K562 (cell line): Measurements from ENCODE around the gene DESI2. TPM values are rescaled to one million over a fixed set of nuclear protein-coding genes. Genes with fewer than 3 reads are reported as not detected.

Source experiments
- ATAC-seq: fragments of 200-7000 bp; cut with Tn5 transposase; 3 replicates; pipeline ENCODE4 v1.9.1; 2020; ENCODE audit warnings: moderate library complexity
- BruUV-seq: library from RNA; stranded (reverse); fragments of 400-500 nt; replicated peaks from 2 replicates; lab custom pipeline; 2021; lab: Mats Ljungman, UMichigan
- CTCF ChIA-PET: fragments of 300-600 bp; formaldehyde crosslinking; extraction: SDS; loops from one replicate; lab custom pipeline; 2021; ENCODE audit warnings: low intra/inter-chr PET ratio; lab: Yijun Ruan, JAX
- POLR2A ChIA-PET: fragments of 300-600, 350-650 bp; sonication (Branson Sonifier 250); formaldehyde crosslinking; extraction: SDS; loops from one replicate; lab custom pipeline; 2021; ENCODE audit warnings: antibody characterized with exemption, inconsistent platforms; lab: Yijun Ruan, JAX
- DNase-seq, 4 experiments: peaks; one replicate each; pipeline versions ENCODE4 v3.0.0 to v3.0.0-alpha.2; 2011 to 2018; ENCODE audit warnings: low spot score in 3 of 4, mixed read lengths in 3 of 4; ENCODE audit errors: extremely low read depth in 1 of 4
- FAIRE-seq: peaks from 2 replicates; lab custom pipeline; 2011; peaks lifted over from hg19 to GRCh38; lab: Jason Lieb, UNC
- H2AFZ ChIP-seq: 2 replicates; pipeline ENCODE4 v1.6.0; 2011; ENCODE audit warnings: low read depth, low read length, control low read depth, inconsistent platforms
- H3K27ac ChIP-seq: fragments of 200-600 bp; 3 replicates; pipeline ENCODE4 v1.8.0; 2011; ENCODE audit warnings: low read depth, mild to moderate bottlenecking, control low read depth, inconsistent platforms, low read length, moderate library complexity, mixed read lengths; ENCODE audit errors: extremely low read depth
- H3K27me3 ChIP-seq, 2 experiments: fragments of 300-600 bp in 1 of 2; 2 replicates in 1 of 2; 3 replicates in 1 of 2; pipeline versions ENCODE4 v1.6.0 to v1.8.0; 2011; ENCODE audit warnings: inconsistent platforms in 2 of 2, low read length in 2 of 2, mild to moderate bottlenecking in 1 of 2, mixed read lengths in 1 of 2, moderate library complexity in 1 of 2; ENCODE audit not compliant: control insufficient read depth in 2 of 2, insufficient read depth in 2 of 2
- H3K36me3 ChIP-seq: fragments of 300-600 bp; 3 replicates; pipeline ENCODE4 v1.8.0; 2011; ENCODE audit warnings: mild to moderate bottlenecking, low read length, inconsistent platforms; ENCODE audit not compliant: control insufficient read depth, insufficient read depth
- H3K4me1 ChIP-seq, 2 experiments: fragments of 200-600 bp in 1 of 2; replicated peaks in 1 of 2; 2 replicates in 1 of 2; 3 replicates in 1 of 2; pipeline versions ENCODE4 v1.5.1 to v1.8.0; 2011; ENCODE audit warnings: inconsistent platforms in 2 of 2, low read length in 2 of 2, mild to moderate bottlenecking in 1 of 2, mixed read lengths in 1 of 2, moderate library complexity in 1 of 2; ENCODE audit not compliant: control insufficient read depth in 2 of 2, insufficient read depth in 2 of 2
- H3K4me2 ChIP-seq: 2 replicates; pipeline ENCODE4 v1.6.1; 2011; ENCODE audit warnings: low read length, control low read depth, inconsistent platforms, mixed read lengths; ENCODE audit not compliant: insufficient read depth
- H3K4me3 ChIP-seq: fragments of 200-600 bp; sonication (generic), shearing (Covaris generic); 2 replicates; pipeline ENCODE4 v1.5.1; 2016; ENCODE audit warnings: control low read depth, inconsistent platforms
- H3K79me2 ChIP-seq: fragments of 200-600 bp; 3 replicates; pipeline ENCODE4 v1.8.0; 2011; ENCODE audit warnings: low read length, inconsistent platforms; ENCODE audit not compliant: control insufficient read depth, insufficient read depth
- H3K9ac ChIP-seq, 2 experiments: 2 replicates each; pipeline versions ENCODE4 v1.6.0 to v1.6.1; 2011; ENCODE audit warnings: low read depth in 2 of 2, low read length in 2 of 2, control low read depth in 1 of 2, inconsistent platforms in 1 of 2, mild to moderate bottlenecking in 1 of 2, mixed read lengths in 1 of 2; ENCODE audit not compliant: insufficient read depth in 1 of 2
- H3K9me1 ChIP-seq: one replicate; pipeline ENCODE4 v1.6.0; 2011; ENCODE audit warnings: inconsistent platforms, mild to moderate bottlenecking, low read length, moderate library complexity; ENCODE audit not compliant: control insufficient read depth, insufficient read depth
- H3K9me3 ChIP-seq: replicated peaks from 2 replicates; pipeline ENCODE4 v1.5.1; 2011; ENCODE audit warnings: low read depth, low read length, inconsistent platforms; ENCODE audit not compliant: control insufficient read depth, insufficient read depth
- H4K20me1 ChIP-seq: replicated peaks from 2 replicates; pipeline ENCODE4 v1.6.1; 2011; ENCODE audit warnings: low read length, inconsistent platforms, mixed read lengths; ENCODE audit not compliant: control insufficient read depth, insufficient read depth
- BCOR ChIP-seq: fragments of 450-650 bp; IDR thresholded peaks from 2 replicates; pipeline ENCODE4 v1.6.1; 2016
- EZH2 ChIP-seq: IDR thresholded peaks from 2 replicates; pipeline ENCODE4 v1.6.1; 2012; ENCODE audit warnings: low read depth, mild to moderate bottlenecking, inconsistent platforms, low read length, borderline replicate concordance
- GMEB1 ChIP-seq: fragments of 250-450 bp; sonication (Bioruptor Pico); IDR thresholded peaks from 2 replicates; pipeline ENCODE4 v1.4.0; 2020; ENCODE audit warnings: mild to moderate bottlenecking
- PHF20 ChIP-seq: fragments of 450-650 bp; IDR thresholded peaks from 2 replicates; pipeline ENCODE4 v1.6.1; 2018; ENCODE audit not compliant: partially characterized antibody
- ZKSCAN1 ChIP-seq: fragments of 150-350 bp; IDR thresholded peaks from 2 replicates; pipeline ENCODE4 v1.6.1; 2016; ENCODE audit warnings: low read depth, low read length
- ZNF408 ChIP-seq: fragments of 250-450 bp; sonication (Bioruptor Pico); IDR thresholded peaks from 2 replicates; pipeline ENCODE4 v1.4.0; 2020; ENCODE audit warnings: low read depth, mild to moderate bottlenecking, moderate library complexity
- WGBS: fragments of 100-300 bp; shearing (Covaris generic); methylation state at CpG from one replicate; pipeline ENCODE4 v1.1.6; 2016; ENCODE audit warnings: low coverage, mixed read lengths; ENCODE audit not compliant: insufficient coverage; ENCODE audit errors: missing lambda C conversion rate; 5-methylcytosine and 5-hydroxymethylcytosine counted together
- in situ Hi-C: fragments of 300-500 bp; cut with MboI; formaldehyde crosslinking; loops from 4 replicates; pipeline ENCODE4 v1.15.0; 2018; ENCODE audit warnings: inconsistent platforms, mixed read lengths
- intact Hi-C: fragments of 100-400 bp; cut with micrococcal nuclease; formaldehyde crosslinking; loops from 2 replicates; pipeline ENCODE4 v1.14.2; 2022
- polyA plus RNA-seq, 8 experiments: library from polyadenylated mRNA; depleted of rRNA in 4 of 8; stranded (reverse) in 5 of 8; unstranded in 3 of 8; fragments of >200 nt; fragmentation: Nextera tagmentation in 2 of 8; fragmentation: Illumina TruSeq in 1 of 8; extraction: Ambion mirVana in 2 of 8; extraction: Trizol in 1 of 8; gene quantifications; 2 replicates each; pipeline versions ENCODE4 v1.2.1 to v1.2.3, GENCODE V29; 2011 to 2014; ENCODE audit warnings: inconsistent platforms in 1 of 8, missing spikeins in 1 of 8
- total RNA-seq, 7 experiments: library from RNA; depleted of rRNA in 6 of 7; stranded (reverse); fragments of >200 nt in 6 of 7; fragmentation: Illumina TruSeq in 2 of 7; extraction: Trizol in 2 of 7; gene quantifications; 2 replicates each; pipeline versions ENCODE4 v1.2.1 to v1.2.3, GENCODE V29; 2011 to 2021; ENCODE audit warnings: low replicate concordance in 1 of 7
- TF ChIP-seq, protein P1 (sequence below): fragments of 250-450 bp; sonication (Bioruptor Pico); IDR thresholded peaks from 2 replicates; pipeline ENCODE4 v1.9.0; 2021; ENCODE audit warnings: mild to moderate bottlenecking, inconsistent platforms

DESI2 gene
- total and polyA plus RNA-seq, 9 of the 15 experiments (the other 6 are each of a cell fraction or from before 2014, with no cell fraction given): 17.4 to 59.4 (median 38.4) TPM

DNA sequence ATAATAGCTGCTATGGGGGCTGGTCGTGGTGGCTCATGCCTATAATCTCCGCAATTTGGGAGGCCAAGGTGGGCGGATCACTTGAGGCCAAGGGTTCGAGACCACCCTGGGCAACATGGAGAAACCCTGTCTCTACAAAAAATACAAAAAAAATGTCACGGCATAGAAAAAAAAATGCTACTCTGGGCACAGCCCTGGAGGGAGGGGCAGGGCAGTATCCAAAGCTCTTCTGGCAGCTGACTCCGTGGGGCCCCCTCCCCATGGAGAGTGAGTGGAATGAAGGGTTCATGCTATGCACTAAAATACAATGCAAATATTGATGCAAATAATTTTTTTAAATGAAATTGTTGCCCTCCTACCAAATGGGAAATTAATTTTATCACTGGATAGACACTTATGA is 78.7 kb downstream of the DESI2 start:
- Histone ChIP-seq H3K9me3 (peaks cover 6% of the 10 kb centered on the region; the same call in 1 of the 2 replicates), H2AFZ (no peak overlapping the region), H3K27ac (no peak overlapping the region), H3K9me1 (no peaks in the 10 kb centered on the region), H4K20me1 (no peaks in the 10 kb centered on the region), H3K4me3 (no peak overlapping the region), H3K4me2 (no peak overlapping the region), H3K27me3 (peaks cover 44 to 74% of the 10 kb centered on the region in 2 experiments; a peak in 4 of 5 replicates), H3K79me2 (no peaks in the 10 kb centered on the region), H3K4me1 (peaks cover 0 to 4% of the 10 kb centered on the region in 2 experiments; a peak in 1 of 5 replicates), H3K36me3 (no peaks in the 10 kb centered on the region), H3K9ac (no peak overlapping the region)
- BruUV-seq: no TSS peak
- in situ Hi-C loops (no loop called here), intact Hi-C loops (no loop called here)
- TF ChIP-seq PHF20 (no peak), GMEB1 (no peak), BCOR (no peak), ZNF408 (CRISPR knock-in tag) (no peak), ZKSCAN1 (no peak), EZH2 (no peak)
- TF ChIP-seq, protein P1, sequence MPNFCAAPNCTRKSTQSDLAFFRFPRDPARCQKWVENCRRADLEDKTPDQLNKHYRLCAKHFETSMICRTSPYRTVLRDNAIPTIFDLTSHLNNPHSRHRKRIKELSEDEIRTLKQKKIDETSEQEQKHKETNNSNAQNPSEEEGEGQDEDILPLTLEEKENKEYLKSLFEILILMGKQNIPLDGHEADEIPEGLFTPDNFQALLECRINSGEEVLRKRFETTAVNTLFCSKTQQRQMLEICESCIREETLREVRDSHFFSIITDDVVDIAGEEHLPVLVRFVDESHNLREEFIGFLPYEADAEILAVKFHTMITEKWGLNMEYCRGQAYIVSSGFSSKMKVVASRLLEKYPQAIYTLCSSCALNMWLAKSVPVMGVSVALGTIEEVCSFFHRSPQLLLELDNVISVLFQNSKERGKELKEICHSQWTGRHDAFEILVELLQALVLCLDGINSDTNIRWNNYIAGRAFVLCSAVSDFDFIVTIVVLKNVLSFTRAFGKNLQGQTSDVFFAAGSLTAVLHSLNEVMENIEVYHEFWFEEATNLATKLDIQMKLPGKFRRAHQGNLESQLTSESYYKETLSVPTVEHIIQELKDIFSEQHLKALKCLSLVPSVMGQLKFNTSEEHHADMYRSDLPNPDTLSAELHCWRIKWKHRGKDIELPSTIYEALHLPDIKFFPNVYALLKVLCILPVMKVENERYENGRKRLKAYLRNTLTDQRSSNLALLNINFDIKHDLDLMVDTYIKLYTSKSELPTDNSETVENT (CRISPR knock-in tag): no peak
- no peak for FAIRE-seq
- 1% methylated on average over 6 of the region's 6 CpGs for WGBS
- ATAC-seq: no peak
- POLR2A ChIA-PET: no interaction called here
- no peak for DNase-seq
- CTCF ChIA-PET: no interaction called here
